HL-60 (cell line): Measurements from ENCODE around the gene ELAC2.

Experiments
- DNase-seq, 2 experiments: peaks; one replicate each; pipeline ENCODE4 v3.0.0-alpha.2; 2010 to 2020; ENCODE audit warnings: low read depth in 1 of 2, low spot score in 1 of 2
- H3K27ac ChIP-seq: fragments of 250-450 bp; sonication (Bioruptor Pico); replicated peaks from 2 replicates; pipeline ENCODE4 v1.5.1; 2020; ENCODE audit warnings: mild to moderate bottlenecking, moderate library complexity
- H3K27me3 ChIP-seq: fragments of 250-450 bp; sonication (Bioruptor Pico); 2 replicates; pipeline ENCODE4 v1.5.1; 2021; ENCODE audit warnings: mild to moderate bottlenecking, moderate library complexity; ENCODE audit not compliant: insufficient read depth, poor library complexity, severe bottlenecking
- H3K4me3 ChIP-seq: replicated peaks from 2 replicates; pipeline ENCODE4 v1.5.1; 2011; ENCODE audit warnings: mild to moderate bottlenecking, control low read depth, low read length; ENCODE audit not compliant: insufficient read depth
- CTCF ChIP-seq: IDR thresholded peaks from one replicate; pipeline ENCODE4 v1.5.1; 2011; ENCODE audit warnings: low read length, control low read depth, inconsistent platforms; ENCODE audit not compliant: insufficient read depth
- GABPA ChIP-seq: IDR thresholded peaks from 2 replicates; pipeline ENCODE4 v1.6.1; 2012; ENCODE audit warnings: low read depth
- POLR2AphosphoS5 ChIP-seq: IDR thresholded peaks from 2 replicates; pipeline ENCODE4 v1.6.1; 2012; ENCODE audit warnings: low read depth
- REST ChIP-seq: IDR thresholded peaks from 2 replicates; pipeline ENCODE4 v1.6.1; 2012; ENCODE audit warnings: low read depth; ENCODE audit not compliant: insufficient replicate concordance
- SPI1 ChIP-seq: IDR thresholded peaks from 2 replicates; pipeline ENCODE4 v1.6.1; 2012; ENCODE audit warnings: low read depth, mild to moderate bottlenecking, borderline replicate concordance

ELAC2 gene

GRCh38 chr17:13025687-13026086, 7.9 kb upstream of the ELAC2 start:
- H3K4me3 ChIP-seq, result no peak overlapping the region
- TF ChIP-seq POLR2AphosphoS5 (no peak), REST (no peak), CTCF (no peak), SPI1 (no peak), GABPA (no peak)
- H3K27me3 ChIP-seq, result no peaks in the 10 kb centered on the region
- DNase-seq, result no peak
- H3K27ac ChIP-seq, result no peak overlapping the region

- TF ChIP-seq POLR2AphosphoS5 (no peak), CTCF (no peak), SPI1 (no peak), REST (no peak), GABPA (no peak)
- no peak overlapping the region for H3K4me3 ChIP-seq
- no peak overlapping the region for H3K27ac ChIP-seq
- H3K27me3 ChIP-seq, result no peaks in the 10 kb centered on the region
- no peak for DNase-seq
These were observed 7.4 kb upstream of the ELAC2 start for GRCh38 chr17:13025258-13025627.

GRCh38 chr17:13024526-13025257, 6.9 kb upstream of the ELAC2 start:
- Histone ChIP-seq H3K27ac (no peak overlapping the region), H3K4me3 (no peak overlapping the region), H3K27me3 (no peaks in the 10 kb centered on the region)
- peak; percentile 56 for TF ChIP-seq CTCF
- TF ChIP-seq SPI1, result no peak
- TF ChIP-seq GABPA, result no peak
- DNase-seq, result peak in 1 of 2 experiments; percentile 35

GRCh38 chr17:13024016-13024415, 6.2 kb upstream of the ELAC2 start:
- H3K27me3 ChIP-seq, result no peaks in the 10 kb centered on the region
- H3K4me3 ChIP-seq, result no peak overlapping the region
- no peak overlapping the region for H3K27ac ChIP-seq
- no peak for TF ChIP-seq SPI1
- TF ChIP-seq REST, result no peak
- TF ChIP-seq GABPA, result no peak
- no peak for TF ChIP-seq CTCF
- DNase-seq, result no peak
